OCI-M1 (cell line): Measurements from ENCODE around the gene RABGGTA.

Source experiments
- DNase-seq: peaks from one replicate; lab custom pipeline; 2025; lab: John Stamatoyannopoulos, UW

Gene RABGGTA

GRCh38 chr14:24216345-24216699, 55.1 kb downstream of the RABGGTA start:
- no peak for DNase-seq
